Dedifferentiated amniotic fluid mesenchymal stem cell (primary cell): ENCODE measurements around the gene ZMYND19.
"Not testable (repeated sequence)": the region's sequence is repeated elsewhere in the genome, so short reads cannot be mapped to it uniquely, and the experiment has no call there.

Experiments
- DNase-seq: peaks from one replicate; pipeline ENCODE4 v3.0.0-alpha.2; 2016; ENCODE audit errors: extremely low spot score

The ZMYND19 gene

DNA sequence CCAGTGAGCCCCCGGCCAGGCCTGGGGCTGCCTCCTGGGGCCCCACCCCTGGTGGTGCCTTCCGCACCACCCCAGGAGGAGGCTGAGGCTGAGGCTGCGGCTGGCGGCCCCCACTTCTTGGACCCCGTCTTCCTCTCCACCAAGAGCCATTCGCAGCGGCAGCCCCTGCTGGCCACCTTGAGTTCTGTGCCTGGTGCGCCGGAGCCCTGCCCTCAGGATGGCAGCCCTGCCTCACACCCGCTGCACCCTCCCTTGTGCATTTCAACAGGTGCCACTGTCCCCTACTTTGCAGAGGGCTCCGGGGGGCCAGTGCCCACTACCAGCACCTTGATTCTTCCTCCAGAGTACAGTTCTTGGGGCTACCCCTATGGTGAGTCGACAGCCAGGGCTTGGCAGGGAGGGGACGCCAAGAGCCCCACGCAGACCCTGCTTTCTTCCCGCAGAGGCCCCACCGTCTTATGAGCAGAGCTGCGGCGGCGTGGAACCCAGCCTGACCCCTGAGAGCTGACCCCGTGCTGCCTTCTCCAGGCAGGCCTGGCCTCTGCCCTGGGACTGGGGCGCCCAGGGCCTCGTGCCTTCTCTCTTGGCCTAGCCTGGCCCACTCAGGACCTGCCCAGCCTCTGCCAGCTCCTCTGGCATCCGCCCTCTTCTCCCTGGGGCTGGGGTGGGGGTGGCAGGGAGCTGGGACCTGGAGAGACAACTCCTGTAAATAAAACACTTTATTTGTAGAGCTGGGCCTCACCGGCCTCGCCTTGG lies 24.5 kb upstream of the ZMYND19 start:
- no peak for DNase-seq

DNA sequence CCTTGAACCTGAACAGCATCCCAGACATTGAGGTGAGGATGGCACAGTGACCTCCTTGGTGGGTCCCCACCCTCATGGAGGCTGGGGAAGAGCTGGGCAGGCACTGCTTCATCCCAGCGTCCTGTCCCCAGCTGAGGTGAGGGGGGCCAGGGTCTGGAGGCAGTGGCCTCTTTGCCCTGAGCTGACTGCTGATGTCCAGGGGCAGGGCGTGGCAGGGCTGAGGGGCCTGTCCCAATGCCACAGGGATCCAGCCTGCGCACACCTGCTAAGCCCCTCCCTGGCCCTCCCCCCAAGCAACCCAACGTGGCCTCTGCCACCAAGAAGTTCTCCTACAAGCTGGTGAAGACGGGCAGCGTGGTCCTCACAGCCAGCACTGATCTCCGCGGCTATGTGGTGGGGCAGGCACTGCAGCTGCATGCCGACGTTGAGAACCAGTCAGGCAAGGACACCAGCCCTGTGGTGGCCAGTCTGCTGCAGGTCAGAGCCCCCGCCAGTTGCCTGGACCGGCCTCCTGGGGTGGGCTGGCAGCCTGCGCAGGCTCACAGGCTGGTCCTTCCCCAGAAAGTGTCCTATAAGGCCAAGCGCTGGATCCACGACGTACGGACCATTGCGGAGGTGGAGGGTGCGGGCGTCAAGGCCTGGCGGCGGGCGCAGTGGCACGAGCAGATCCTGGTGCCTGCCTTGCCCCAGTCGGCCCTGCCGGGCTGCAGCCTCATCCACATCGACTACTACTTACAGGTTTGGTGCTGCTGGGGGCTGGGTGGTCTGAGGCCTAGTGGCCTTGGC lies 23.6 kb upstream of the ZMYND19 start:
- DNase-seq = no peak

DNA sequence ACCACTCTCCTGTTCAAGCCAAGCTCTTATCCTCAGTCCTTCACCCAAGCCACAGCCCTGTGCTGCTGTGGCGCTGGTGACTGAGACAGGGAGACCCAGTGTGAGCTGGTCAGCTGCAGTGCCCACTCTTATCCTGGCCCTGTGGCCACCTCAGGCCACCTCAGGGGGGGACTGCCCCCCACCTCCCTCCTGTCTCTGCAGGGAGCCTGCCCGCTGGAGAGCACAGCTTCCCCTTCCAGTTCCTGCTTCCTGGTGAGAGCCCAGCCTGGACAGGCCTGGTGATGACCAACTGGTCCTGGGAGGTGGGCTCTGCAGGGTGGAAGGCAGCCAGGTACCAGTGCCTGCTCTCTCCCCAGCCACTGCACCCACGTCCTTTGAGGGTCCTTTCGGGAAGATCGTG lies 22.9 kb upstream of the ZMYND19 start:
- no peak for DNase-seq

DNA sequence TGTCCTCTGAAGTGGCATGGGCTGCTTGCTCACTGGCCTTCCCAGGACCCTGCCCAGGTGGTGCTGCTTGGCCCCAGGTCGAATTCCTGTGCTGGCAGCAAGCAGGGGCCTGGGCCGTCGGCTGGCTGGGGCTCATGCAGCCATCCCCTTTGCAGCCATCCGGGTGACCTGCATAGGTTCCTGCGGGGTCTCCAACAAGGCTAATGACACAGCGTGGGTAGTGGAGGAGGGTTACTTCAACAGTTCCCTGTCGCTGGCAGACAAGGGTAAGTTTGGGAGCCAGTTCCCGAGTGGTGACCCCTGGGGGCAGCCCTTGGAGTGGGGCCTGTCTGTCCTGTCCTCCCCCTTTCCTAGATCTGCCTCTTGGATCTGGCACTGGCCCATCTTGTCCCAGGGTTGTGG lies 22.4 kb upstream of the ZMYND19 start:
- no peak for DNase-seq

DNA sequence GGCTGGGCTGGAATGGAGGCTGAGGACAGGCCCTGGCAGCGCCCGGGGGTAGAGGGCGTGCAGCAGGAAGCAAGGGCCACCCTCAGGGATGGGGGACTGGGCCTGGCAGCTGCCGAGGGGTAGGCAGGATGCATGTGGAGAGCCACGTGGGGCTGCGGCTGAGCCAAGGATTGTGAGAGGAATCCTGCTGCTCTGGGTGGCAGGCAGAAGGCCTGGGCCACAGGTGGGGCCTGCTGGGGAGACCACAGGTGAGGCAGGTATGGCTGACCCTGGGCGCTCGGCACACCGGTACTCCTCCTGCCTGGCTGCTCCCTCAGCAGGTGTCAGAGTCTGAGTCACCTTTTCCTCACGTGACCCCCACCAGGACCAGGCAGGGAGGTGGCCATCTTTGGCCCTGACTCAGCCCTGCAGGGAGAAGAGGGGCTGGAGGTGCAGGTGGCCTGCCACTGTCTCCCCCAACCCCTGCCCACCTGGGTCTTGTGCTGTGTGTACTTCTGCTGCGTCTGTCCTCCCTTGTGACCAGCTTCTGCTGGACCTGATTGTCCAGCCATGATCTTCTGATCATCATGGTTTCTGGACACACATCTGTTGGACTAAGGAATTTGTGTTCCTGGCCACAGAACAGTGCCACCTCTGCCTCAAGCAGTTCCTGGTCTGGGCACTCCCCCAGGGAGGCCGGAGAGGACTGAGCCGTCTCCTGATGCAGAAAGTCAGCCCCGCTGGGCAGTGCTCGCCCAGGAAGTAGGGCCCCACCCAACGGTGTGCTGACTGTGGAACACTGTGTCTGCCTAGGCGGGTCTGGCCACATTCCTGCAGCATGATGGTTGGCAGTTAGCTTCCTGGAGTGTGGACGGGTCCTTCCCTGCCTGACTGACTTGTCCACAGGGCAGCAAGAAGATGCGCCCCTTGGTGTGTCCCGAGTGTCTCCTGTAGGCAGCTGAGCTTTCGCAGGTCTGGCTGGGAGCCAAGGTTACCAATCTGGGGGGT lies 21.6 kb upstream of the ZMYND19 start:
- peak; percentile 37 for DNase-seq

DNA sequence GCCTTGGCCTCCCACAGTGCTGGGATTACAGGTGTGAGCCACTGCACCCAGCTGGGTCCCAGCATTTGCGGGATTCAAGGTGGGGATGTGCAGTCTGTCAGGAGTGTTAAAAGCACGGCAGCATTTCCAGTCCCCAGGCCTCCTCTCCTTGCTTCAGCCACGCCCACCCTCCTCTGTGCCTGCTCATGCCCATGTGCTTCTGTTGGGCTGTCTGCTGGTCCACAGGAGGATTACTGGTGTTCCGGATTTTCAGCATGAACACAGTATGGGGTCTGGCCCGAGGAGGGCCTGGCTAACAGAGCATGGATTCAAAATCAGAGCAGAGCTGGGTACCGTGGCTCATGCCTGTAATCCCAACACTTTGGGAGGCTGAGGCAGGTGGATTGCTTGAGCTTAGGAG lies 20.6 kb upstream of the ZMYND19 start:
- no peak for DNase-seq

DNA sequence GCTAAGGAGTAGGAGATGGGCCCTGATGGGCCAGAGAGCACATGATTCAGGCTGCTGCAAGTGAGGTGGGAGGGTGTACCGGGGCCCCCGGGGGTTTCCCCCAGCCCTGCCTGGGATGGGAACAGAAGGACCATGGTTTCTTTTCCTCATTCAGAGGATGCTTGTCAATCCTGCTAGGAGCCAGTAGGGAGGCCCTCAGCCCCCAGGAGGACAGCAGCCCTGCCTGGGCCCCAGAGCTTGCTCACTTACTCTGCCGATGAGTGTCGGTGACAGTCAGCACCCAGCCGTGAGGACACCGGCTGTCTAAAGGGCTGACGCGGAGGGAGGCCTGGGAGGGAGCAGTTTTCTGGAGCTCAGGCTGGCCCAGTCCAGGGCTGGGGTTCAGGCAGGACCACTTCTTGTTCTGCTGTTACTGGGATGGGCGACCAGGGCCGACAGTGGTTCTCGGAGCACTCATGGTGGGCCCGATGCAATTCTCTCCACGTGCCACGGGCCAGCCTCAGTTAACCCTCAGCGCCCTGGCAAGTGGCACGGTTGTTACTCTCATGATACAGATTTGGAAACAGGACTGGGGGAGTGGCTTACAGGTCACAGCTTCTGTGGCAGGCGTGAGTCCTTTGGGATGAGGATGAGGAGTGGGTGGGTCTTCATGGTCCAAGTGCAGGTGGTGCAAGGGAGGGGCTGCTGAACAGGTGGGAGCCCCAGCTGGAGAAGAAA lies 17.0 kb upstream of the ZMYND19 start:
- no peak for DNase-seq

DNA sequence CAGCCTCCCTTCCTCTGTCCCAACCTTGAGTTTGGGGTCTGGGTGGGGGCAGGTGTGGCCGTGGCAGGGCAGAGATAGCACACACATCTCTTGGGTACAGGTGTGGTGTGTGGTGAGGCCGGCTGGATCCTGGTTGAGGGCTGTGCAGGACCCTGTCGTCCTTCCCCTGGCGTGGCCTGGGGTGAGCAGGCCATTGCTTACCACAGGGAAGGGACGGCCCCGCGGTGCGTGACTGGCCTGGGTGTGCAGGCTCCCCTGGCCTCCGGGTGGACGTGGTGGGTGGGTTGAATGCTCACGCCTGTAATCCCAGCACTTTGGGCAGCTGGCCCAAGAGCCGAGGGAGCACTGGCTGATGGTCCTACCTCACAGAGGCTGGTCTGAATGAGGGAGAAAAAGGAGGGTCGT lies 16.4 kb upstream of the ZMYND19 start:
- DNase-seq = no peak

DNA sequence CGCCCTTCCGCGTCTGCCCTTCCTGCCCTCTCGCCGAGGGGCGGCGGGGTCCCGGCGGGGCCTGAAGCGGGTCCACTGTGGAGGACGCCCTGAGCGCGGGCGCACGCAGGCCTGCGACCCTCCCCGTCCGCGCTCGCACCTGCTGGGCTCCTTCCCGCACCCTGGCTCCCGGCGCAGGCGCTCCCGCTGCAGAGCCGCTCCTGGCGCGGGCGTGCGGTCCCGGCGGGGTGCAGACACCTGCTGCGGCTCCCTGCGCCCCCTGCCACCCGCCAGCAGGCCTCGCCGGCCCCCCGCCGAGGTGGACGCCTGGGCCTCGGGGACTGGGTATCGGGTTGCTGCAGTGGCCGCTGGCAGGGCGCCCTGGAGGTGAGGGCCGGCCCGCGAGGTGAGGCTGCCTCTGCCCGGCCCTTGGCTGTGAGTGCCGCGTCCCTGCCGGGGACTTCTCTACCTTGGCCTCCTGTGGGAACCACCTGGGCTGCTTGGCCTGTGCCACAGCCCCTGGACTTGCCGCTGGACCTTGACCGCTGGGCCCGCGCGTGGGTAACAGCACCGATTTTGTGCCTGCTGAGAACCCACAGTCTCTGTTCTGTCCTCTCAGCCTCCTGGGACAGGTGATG lies 15.8 kb upstream of the ZMYND19 start:
- DNase-seq = no peak

DNA sequence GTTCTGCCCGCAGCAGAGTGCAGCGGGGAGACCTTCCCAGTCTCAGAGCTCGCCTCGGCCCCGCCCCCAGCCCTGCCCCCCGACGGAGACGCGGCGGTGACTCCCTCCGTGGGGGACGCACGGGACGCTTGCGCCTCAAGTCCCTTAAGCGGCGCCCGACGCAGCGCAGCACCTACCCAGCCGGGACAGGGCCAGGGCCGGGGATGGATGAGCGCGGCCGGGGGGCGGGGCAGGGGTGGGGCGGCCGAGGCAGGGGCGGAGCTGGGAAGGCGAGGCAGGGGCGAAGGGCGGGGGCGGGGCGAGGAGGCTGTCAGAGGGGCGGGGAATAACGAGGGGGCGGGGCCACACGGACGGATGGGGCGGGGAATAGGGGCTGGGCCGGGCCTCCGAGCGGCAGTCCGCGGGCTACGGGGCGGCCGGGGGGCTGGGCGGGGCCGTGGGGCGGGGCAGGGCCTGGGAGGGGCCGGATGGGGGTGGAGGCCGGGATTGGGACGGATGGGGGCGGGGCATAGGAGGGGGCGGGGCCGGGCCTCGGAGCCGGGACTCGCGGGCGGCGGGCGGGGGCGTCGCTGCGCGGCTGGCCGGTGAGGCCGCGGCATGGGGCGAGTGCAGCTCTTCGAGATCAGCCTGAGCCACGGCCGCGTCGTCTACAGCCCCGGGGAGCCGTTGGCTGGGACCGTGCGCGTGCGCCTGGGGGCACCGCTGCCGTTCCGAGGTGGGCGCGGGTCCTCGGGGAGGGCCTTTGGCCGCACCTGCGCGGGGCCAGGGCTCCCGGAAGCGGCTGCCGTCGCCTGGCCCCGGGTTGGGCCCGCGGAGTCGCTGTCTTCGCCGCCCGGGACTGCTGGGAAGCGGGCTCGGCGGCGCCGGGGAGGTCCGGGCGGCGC lies 15.1 kb upstream of the ZMYND19 start, which contains the start of gene ARRDC1:
Gene ARRDC1, plus strand, starts transcription at position 566 of the 884 bp plus-strand sequence. Its CDS starts 32 bp downstream, at position 598.
- DNase-seq = peak; percentile 72

DNA sequence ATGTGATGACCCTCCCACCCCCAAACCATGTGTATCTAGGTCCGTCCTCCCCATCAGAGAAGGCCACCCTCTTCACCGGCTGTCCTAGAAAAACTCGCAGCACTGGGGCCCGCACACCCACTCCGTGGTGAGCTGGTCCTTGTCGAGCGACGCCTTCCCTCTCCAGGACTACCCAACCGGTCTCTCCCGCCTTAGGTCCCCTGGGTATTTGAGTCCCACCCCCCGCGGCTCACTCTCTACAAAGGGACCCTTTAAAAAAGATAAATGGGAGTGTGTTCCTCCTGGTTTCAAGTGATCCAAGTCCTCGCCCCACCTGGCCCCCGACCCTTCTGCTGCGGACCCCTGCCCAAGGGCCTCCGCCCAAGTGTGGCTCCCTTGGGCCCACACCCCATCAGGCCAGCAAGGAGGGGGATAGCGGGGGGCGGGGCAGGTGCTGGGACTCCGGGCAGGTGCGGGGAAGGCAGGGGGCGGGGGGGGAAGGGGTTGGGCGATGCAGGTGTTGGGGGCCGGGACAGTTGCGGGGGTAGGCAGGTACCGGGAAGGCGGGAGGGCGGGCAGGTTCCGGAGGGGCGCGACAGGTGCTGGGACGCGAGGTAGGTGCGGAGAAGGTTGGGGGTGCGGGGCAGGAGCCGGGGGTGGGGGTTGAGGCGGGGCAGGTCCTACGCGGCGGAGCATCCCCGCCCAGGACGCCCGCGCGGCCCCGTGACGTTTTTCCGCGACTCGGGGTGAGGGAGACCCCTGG lies 14.2 kb upstream of the ZMYND19 start:
- no peak for DNase-seq

DNA sequence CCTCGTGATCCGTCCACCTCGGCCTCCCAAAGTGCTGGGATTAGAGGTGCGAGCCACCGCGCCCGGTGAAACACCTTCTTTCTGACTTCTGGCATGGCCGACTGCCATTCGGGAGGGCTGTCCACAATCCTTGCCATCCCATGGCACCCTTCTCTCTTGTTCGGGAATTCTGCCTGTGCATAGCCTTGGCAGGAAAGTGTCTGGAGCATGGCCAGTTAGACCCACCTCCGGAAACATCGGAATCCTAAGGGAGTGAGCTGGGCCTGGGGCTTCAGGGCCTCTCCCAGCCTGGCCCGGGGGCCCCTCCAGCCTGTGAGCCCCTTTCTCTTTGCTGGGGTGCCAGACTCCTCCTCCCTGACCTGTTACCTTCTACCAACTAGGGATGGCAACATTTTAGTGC lies 13.6 kb upstream of the ZMYND19 start:
- no peak for DNase-seq

DNA sequence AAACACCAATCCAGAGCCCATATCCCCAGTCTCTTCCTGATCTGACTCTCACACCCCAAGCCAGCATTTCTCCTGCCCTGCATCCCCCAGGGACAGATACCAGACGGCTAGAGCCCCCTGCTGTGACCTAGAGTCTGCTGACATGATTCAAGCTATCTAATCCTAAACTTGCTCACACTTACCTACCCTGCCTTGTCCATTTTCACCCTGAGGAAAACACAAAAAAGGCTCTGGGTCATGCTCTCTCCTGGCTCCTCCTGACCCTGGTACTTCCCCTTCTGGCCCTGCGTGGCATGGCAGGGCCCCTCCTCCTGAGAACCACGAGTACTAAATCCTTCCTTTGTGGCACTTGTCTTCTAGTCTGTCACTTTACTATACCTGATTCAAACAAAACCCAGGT lies 12.3 kb upstream of the ZMYND19 start:
- DNase-seq = no peak

DNA sequence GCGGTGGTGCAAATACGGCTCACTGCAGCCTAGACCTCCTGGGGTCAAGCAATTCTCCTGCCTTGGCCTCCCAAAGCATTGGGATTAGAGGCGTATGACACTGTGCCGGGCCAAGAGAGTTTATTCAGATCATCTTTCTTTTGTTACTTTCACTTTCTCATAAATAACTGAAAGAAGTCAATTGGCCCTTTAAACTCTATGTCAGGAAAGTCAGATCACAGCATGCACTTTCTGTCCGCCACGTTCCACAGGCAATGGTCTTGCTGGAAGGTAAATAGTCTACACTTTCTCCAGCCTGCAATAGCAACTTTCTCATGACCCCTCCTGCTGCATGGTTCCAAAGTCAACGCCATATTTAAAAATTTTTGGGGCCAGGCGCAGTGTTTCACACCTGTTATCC lies 8.6 kb upstream of the ZMYND19 start:
- no peak for DNase-seq

DNA sequence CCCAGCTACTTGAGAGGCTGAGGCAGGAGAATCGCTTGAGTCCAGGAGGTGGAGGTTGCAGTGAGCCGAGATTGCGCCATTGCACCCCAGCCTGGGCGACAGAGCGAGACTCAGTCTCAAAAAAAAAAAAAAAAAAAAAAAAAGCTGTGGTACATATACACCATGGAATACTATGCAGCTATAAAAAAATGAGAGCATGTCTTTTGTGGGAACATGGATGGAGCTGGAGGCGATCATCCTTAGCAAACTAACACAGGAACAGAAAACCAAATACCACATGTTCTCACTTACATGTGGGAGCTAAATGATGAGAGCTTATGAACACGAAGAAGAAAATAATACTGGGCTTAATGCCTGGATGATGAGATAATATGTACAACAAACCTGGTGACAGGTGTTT lies 6.3 kb upstream of the ZMYND19 start:
- not testable (repeated sequence) for DNase-seq

DNA sequence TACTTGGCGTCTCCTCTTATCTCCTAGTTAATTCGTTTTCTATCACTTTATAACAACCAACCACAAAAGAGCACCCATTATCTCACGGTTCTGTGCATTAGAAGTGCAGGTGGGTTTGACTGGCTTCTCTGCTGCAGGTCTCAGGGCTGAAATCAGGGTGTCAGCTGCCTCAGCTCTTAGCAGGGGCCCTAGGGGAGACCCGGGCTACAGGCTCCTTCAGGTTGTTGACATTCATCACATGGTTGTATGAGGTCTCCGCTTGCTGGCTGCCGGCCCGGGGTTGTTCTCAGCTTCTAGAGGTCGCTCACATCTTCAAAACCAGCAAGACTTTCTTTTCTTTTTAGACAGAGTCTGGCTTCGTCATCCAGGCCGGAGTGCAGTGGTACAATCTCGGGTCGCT lies 2.9 kb upstream of the ZMYND19 start:
- DNase-seq = no peak

DNA sequence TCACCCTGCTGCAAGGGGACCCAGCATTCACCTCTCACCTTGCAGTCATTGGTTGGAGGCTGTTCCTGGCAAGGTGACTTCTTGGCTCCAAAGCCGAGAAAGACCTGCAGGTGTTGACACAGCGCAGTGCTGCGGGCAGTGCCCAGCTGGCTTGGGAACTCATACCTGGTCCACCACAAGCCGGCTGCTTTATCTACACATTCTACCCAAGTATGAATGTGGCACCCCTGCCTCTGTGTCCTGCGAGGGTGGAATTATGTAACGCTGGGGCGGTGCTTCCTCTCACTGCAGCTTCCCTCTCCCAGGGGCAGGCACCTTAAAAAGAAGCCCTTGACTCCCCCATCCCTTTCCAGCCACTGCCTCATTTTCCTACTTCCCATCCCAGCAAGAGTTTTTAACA lies 2.5 kb upstream of the ZMYND19 start:
- no peak for DNase-seq

DNA sequence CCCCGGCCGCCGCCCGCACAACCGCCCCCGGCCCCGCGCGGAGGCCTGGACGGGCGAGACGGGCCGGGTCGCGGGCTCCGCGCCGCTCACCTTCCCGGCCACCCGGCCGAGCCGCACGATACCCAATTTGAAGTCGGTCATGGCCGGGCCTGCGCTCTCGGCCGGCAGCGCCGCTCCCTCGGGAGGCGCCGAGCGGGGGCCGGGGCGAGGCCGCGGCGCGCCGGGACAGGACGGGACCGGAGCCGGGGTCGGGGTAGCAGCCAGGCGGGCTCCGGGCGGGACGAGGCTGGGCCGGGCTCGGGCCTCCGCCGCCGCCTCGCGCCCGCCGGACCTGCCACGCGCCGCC lies 216 bp downstream of the ZMYND19 start:
- no peak for DNase-seq

DNA sequence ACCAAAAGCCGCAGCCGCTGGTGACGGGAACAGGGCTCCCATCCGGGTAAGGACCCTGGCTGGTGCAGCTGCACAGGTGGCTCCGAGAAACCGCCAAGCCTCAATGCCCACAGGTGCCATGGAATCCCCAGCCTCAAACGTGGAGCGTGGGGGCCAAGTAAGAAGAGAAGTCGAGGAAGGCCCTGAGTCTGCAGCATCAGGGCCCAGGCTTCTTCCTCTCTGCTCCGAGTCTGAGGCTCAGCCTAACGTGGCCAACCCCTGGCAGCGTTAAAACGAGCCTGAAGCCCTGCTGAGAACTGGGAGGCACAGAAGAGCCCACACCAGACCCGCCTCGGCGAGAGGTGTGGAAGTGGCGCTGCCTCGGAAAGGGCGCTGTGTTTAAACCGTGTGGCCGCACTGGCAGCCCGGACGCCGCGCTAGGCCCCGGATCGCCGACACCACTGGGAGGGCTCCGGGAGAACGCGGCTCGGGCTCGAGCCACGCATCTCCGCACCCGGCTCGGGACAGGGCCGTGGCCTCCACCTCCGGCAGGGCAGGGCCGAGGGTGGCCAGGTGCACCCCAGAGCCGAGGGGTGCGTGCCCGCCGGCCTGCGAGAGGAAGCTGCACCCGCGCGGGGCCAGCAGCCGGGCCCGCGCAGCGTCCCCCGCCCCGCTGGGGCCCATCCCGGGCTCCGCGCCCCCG lies 730 bp downstream of the ZMYND19 start:
- no peak for DNase-seq
